Common myeloid progenitor, CD34-positive (primary cell): ENCODE measurements around the gene TRIO.

Experiments used
- CTCF ChIA-PET: fragments of 350-600 bp; sonication (Branson Sonifier 250); formaldehyde crosslinking; loops from one replicate; lab custom pipeline; 2021; ENCODE audit warnings: antibody characterized with exemption; lab: Charles Lee
- POLR2A ChIA-PET: fragments of 350-600 bp; sonication (Branson Sonifier 250); formaldehyde crosslinking; loops from one replicate; lab custom pipeline; 2021; ENCODE audit warnings: antibody characterized with exemption; lab: Charles Lee
- DNase-seq, 3 donors: peaks; one replicate each; pipeline versions ENCODE4 v3.0.0 to v3.0.0-alpha.2; 2013
- H3K27ac ChIP-seq, 2 experiments: 1 replicate in 1 of 2; 2 replicates in 1 of 2; pipeline ENCODE4 v1.7.0; 2013; ENCODE audit warnings: inconsistent platforms in 2 of 2, low read length in 2 of 2, mild to moderate bottlenecking in 2 of 2, low read depth in 1 of 2, moderate library complexity in 1 of 2; ENCODE audit not compliant: severe bottlenecking in 2 of 2, insufficient read depth in 1 of 2, poor library complexity in 1 of 2
- H3K27me3 ChIP-seq, 5 experiments: replicated peaks in 2 of 5; 1 replicate in 3 of 5; 2 replicates in 2 of 5; pipeline versions ENCODE4 v1.6.1 to v1.7.0; 2013; ENCODE audit warnings: low read length in 4 of 5, mild to moderate bottlenecking in 2 of 5, moderate library complexity in 2 of 5, inconsistent platforms in 1 of 5; ENCODE audit not compliant: insufficient read depth in 5 of 5, control insufficient read depth in 4 of 5
- H3K36me3 ChIP-seq, 4 experiments: 1 replicate in 2 of 4; 2 replicates in 2 of 4; pipeline versions ENCODE4 v1.6.1 to v1.7.0; 2013; ENCODE audit warnings: low read length in 3 of 4, control low read depth in 1 of 4, mild to moderate bottlenecking in 1 of 4; ENCODE audit not compliant: control insufficient read depth in 4 of 4, insufficient read depth in 4 of 4
- H3K4me1 ChIP-seq, 4 experiments: 1 replicate in 3 of 4; 2 replicates in 1 of 4; pipeline versions ENCODE4 v1.6.1 to v1.7.1; 2013; ENCODE audit warnings: low read length in 3 of 4, mild to moderate bottlenecking in 3 of 4, control low read depth in 1 of 4, inconsistent platforms in 1 of 4, moderate library complexity in 1 of 4; ENCODE audit not compliant: control insufficient read depth in 4 of 4, insufficient read depth in 4 of 4; ENCODE audit errors: control extremely low read depth in 1 of 4
- H3K4me3 ChIP-seq, 7 experiments: 1 replicate in 4 of 7; 2 replicates in 3 of 7; pipeline versions ENCODE4 v1.5.1 to v1.7.0; 2013; ENCODE audit warnings: mild to moderate bottlenecking in 7 of 7, low read length in 6 of 7, moderate library complexity in 6 of 7, inconsistent platforms in 2 of 7, low read depth in 2 of 7, control low read depth in 1 of 7; ENCODE audit not compliant: insufficient read depth in 4 of 7, control insufficient read depth in 1 of 7; ENCODE audit errors: extremely low read depth in 1 of 7
- H3K9me3 ChIP-seq, 5 experiments: 1 replicate in 4 of 5; 2 replicates in 1 of 5; pipeline versions ENCODE4 v1.6.1 to v1.7.1; 2013; ENCODE audit warnings: low read length in 4 of 5, mild to moderate bottlenecking in 2 of 5, inconsistent platforms in 1 of 5, low read depth in 1 of 5, moderate library complexity in 1 of 5; ENCODE audit not compliant: control insufficient read depth in 4 of 5, insufficient read depth in 2 of 5; ENCODE audit errors: control extremely low read depth in 1 of 5
- WGBS: methylation state at CpG from one replicate; pipeline ENCODE4 v1.1.5; 2013; ENCODE audit not compliant: insufficient coverage; 5-methylcytosine and 5-hydroxymethylcytosine counted together

TRIO gene

GRCh38 chr5:14121552-14121951 lies 21.6 kb upstream of the TRIO start:
- Histone ChIP-seq H3K36me3 (no peaks in the 10 kb centered on the region), H3K4me1 (no peaks in the 10 kb centered on the region), H3K4me3 (no peak overlapping the region), H3K27ac (no peak overlapping the region), H3K9me3 (no peaks in the 10 kb centered on the region), H3K27me3 (no peaks in the 10 kb centered on the region)
- no CpG with 5 or more reads among the region's 1 CpG for WGBS
- ChIA-PET POLR2A (no interaction called here), CTCF (interaction anchor here (1.0 to 4.6 kb wide), 3 partner anchors 15 to 148 kb away, joined by 3 to 18 read pairs (median 5); no protein-coding TSS in a partner anchor)
- no peak for DNase-seq

GRCh38 chr5:14122089-14122488 lies 21.1 kb upstream of the TRIO start:
- no peak overlapping the region for H3K4me3 ChIP-seq
- H3K36me3 ChIP-seq, result no peaks in the 10 kb centered on the region
- DNase-seq, result no peak
- no peaks in the 10 kb centered on the region for H3K9me3 ChIP-seq
- ChIA-PET CTCF (interaction anchor here (1.8 to 4.6 kb wide), 2 partner anchors 14 to 148 kb away, joined by 5 to 18 read pairs; no protein-coding TSS in a partner anchor), POLR2A (no interaction called here)
- no peak overlapping the region for H3K27ac ChIP-seq
- no peaks in the 10 kb centered on the region for H3K4me1 ChIP-seq
- H3K27me3 ChIP-seq, result no peaks in the 10 kb centered on the region
- 100% methylated on average over 2 of the region's 4 CpGs for WGBS

- H3K4me3 ChIP-seq, result no peak overlapping the region
- WGBS, result 94% methylated on average over 2 of the region's 4 CpGs
- DNase-seq, result no peak
- ChIA-PET CTCF (interaction anchor here (1.8 kb wide), 1 partner anchor 13 kb away, joined by 5 read pairs; no protein-coding TSS in a partner anchor), POLR2A (no interaction called here)
- no peaks in the 10 kb centered on the region for H3K4me1 ChIP-seq
- no peaks in the 10 kb centered on the region for H3K9me3 ChIP-seq
- H3K36me3 ChIP-seq, result no peaks in the 10 kb centered on the region
- no peak overlapping the region for H3K27ac ChIP-seq
- no peaks in the 10 kb centered on the region for H3K27me3 ChIP-seq
Measured at GRCh38 chr5:14123551-14123950, 19.6 kb upstream of the TRIO start.

- Histone ChIP-seq H3K36me3 (no peaks in the 10 kb centered on the region), H3K9me3 (no peaks in the 10 kb centered on the region), H3K4me3 (no peak overlapping the region), H3K27ac (no peak overlapping the region), H3K27me3 (no peaks in the 10 kb centered on the region), H3K4me1 (no peaks in the 10 kb centered on the region)
- 100% methylated on average over 3 of the region's 5 CpGs for WGBS
- POLR2A ChIA-PET, result no interaction called here
- CTCF ChIA-PET, result no interaction called here
- no peak for DNase-seq
Measured at GRCh38 chr5:14123974-14124482, 19.1 kb upstream of the TRIO start.

- Histone ChIP-seq H3K4me1 (no peaks in the 10 kb centered on the region), H3K4me3 (no peak overlapping the region), H3K27me3 (no peaks in the 10 kb centered on the region), H3K36me3 (no peaks in the 10 kb centered on the region), H3K27ac (no peak overlapping the region), H3K9me3 (no peaks in the 10 kb centered on the region)
- ChIA-PET POLR2A (no interaction called here), CTCF (interaction anchor here (1.4 kb wide), 1 partner anchor 144 kb away, joined by 3 read pairs; no protein-coding TSS in a partner anchor)
- no peak for DNase-seq
- 100% methylated on average over 1 of the region's 1 CpG for WGBS
Measured at GRCh38 chr5:14125262-14125661, 17.9 kb upstream of the TRIO start.

- Histone ChIP-seq H3K27me3 (no peaks in the 10 kb centered on the region), H3K27ac (no peak overlapping the region), H3K4me1 (no peaks in the 10 kb centered on the region), H3K36me3 (no peaks in the 10 kb centered on the region), H3K4me3 (no peak overlapping the region), H3K9me3 (no peaks in the 10 kb centered on the region)
- ChIA-PET CTCF (no interaction called here), POLR2A (no interaction called here)
- DNase-seq, result no peak
- WGBS, result 57% methylated on average over 1 of the region's 3 CpGs
Measured at GRCh38 chr5:14127587-14127986, 15.6 kb upstream of the TRIO start.

GRCh38 chr5:14128079-14128478 lies 15.1 kb upstream of the TRIO start:
- CTCF ChIA-PET, result no interaction called here
- no peaks in the 10 kb centered on the region for H3K27me3 ChIP-seq
- no peaks in the 10 kb centered on the region for H3K9me3 ChIP-seq
- no peak overlapping the region for H3K27ac ChIP-seq
- POLR2A ChIA-PET, result no interaction called here
- no peaks in the 10 kb centered on the region for H3K4me1 ChIP-seq
- no peak overlapping the region for H3K4me3 ChIP-seq
- H3K36me3 ChIP-seq, result no peaks in the 10 kb centered on the region
- no peak for DNase-seq
